ENCODE measurements around the gene RAP1GAP. TPM values are rescaled to one million over a fixed set of nuclear protein-coding genes. Genes with fewer than 3 reads are reported as not detected.

Gene RAP1GAP
- total RNA-seq, 2 experiments from 2014 or later = 1.3 to 1.6 TPM

DNA sequence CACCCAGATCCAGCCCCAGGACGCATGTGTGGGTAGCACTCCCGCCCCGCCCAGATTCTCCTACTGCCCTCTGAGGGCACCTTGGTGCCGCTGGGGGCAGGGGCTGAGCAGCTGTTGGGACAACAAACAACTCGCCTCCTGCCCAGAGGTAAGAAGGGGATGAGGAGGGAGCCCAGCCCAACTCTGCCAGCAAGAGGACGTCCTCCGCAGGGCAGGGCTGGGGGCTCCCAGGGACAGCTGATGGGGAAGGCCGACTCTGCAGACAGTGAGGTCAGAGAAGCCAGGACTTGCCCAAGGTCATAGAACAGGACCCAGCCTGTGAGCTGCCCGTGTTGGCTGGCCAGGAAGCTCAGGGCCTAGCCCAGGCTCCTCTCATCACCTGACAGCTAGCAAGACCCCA is 18.8 kb downstream of the RAP1GAP start:
- no peak for DNase-seq
- Mint-ChIP-seq H3K4me1 (ENCODE audit: low read depth) (peaks cover 8% of the 10 kb centered on the region), H3K36me3 (ENCODE audit: low read depth) (no peaks in the 10 kb centered on the region), H3K4me3 (no peak overlapping the region), H3K27me3 (peaks cover 27% of the 10 kb centered on the region), H3K27ac (no peak overlapping the region), H3K9me3 (no peaks in the 10 kb centered on the region)
- TF ChIP-seq, protein P1, sequence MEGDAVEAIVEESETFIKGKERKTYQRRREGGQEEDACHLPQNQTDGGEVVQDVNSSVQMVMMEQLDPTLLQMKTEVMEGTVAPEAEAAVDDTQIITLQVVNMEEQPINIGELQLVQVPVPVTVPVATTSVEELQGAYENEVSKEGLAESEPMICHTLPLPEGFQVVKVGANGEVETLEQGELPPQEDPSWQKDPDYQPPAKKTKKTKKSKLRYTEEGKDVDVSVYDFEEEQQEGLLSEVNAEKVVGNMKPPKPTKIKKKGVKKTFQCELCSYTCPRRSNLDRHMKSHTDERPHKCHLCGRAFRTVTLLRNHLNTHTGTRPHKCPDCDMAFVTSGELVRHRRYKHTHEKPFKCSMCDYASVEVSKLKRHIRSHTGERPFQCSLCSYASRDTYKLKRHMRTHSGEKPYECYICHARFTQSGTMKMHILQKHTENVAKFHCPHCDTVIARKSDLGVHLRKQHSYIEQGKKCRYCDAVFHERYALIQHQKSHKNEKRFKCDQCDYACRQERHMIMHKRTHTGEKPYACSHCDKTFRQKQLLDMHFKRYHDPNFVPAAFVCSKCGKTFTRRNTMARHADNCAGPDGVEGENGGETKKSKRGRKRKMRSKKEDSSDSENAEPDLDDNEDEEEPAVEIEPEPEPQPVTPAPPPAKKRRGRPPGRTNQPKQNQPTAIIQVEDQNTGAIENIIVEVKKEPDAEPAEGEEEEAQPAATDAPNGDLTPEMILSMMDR (IDR thresholded peaks at IDR 0.05) = no peak
- ChIA-PET CTCF (no interaction called here), POLR2A (no interaction called here)
- intact Hi-C loops (cut with micrococcal nuclease) = no loop called here
- no peak for ATAC-seq

DNA sequence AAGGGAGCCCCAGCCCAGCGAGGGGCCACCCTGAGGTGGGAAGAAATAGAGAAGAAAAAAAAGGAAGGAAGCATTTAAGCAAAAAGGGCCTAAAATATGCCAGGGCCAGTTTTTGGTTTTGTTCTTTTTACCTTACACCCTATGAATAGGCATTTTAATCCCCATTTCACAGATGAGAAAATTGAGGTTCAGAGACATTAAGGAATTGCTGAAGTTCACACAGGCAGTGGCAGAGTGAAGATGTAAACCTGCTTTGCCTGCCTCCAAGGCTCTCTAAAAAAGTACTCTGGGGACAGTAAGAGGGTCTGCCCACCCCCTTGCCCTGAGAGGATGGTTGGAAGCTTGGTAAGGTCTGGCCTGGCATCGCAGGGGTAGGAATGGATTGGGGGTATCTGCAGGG is 19.8 kb downstream of the RAP1GAP start:
- TF ChIP-seq, protein P1 (IDR thresholded peaks at IDR 0.05) = no peak
- no peak for DNase-seq
- Mint-ChIP-seq H3K27me3 (peaks cover 28% of the 10 kb centered on the region), H3K4me3 (no peak overlapping the region), H3K4me1 (ENCODE audit: low read depth) (peaks cover 8% of the 10 kb centered on the region), H3K9me3 (no peaks in the 10 kb centered on the region), H3K27ac (no peak overlapping the region), H3K36me3 (ENCODE audit: low read depth) (no peaks in the 10 kb centered on the region)
- intact Hi-C loops (cut with micrococcal nuclease) = no loop called here
- ATAC-seq = no peak
- ChIA-PET POLR2A (interaction anchor here (0.6 to 1.3 kb wide), 2 partner anchors 158 to 369 kb away, joined by 3 to 4 read pairs; no protein-coding TSS in a partner anchor), CTCF (no interaction called here)

DNA sequence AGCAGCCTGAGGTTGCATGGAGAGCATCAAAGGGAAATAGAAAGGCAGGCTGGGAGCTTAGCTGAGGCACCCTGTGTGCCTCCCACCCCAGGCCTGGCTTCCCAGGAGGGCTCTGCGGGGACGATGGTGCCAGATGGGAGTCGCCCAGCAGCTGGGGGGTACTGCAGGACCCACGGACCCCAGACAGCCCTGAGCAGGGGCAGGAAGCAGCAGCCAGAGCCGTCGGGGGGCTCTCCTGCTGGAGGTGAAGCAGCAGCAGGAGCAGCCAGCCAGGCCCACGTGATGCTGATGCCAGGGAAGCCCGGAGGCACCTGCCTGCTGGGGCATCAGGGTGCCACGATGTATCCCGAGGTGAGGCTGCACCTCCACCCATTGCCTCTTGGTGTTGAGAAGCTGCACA is 20.4 kb downstream of the RAP1GAP start:
- no peaks in the 10 kb centered on the region for H3K9me3 Mint-ChIP-seq
- TF ChIP-seq, protein P1 (IDR thresholded peaks at IDR 0.05) = no peak
- intact Hi-C loops (cut with micrococcal nuclease) = no loop called here
- no peak overlapping the region for H3K27ac Mint-ChIP-seq
- peaks cover 31% of the 10 kb centered on the region for H3K27me3 Mint-ChIP-seq
- ChIA-PET POLR2A (interaction anchor here (0.6 to 1.3 kb wide), 2 partner anchors 158 to 370 kb away, joined by 3 to 4 read pairs; no protein-coding TSS in a partner anchor), CTCF (no interaction called here)
- ATAC-seq (no peak), DNase-seq (no peak)
- H3K36me3 Mint-ChIP-seq (ENCODE audit: low read depth) = no peaks in the 10 kb centered on the region
- peaks cover 8% of the 10 kb centered on the region for H3K4me1 Mint-ChIP-seq (ENCODE audit: low read depth)
- H3K4me3 Mint-ChIP-seq = no peak overlapping the region

DNA sequence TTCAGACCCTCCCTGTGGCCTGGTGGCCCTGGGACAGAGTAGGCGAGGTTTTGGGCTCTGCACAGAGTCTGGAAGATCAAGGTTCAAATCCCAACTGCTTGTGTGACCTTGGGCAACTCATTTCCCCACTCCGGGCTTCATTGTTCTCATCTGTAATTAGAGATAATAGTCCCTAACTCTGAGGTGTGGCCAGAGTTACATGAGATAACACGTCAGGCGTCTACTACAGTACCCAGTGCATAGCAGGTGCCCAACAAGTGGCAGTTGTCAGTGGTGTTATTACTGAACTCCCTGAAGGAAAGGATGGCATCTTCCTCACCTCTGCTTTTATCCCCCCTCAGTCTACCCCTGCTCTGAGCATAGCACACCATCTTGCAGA is 20.8 kb downstream of the RAP1GAP start:
- no peak for DNase-seq
- no peaks in the 10 kb centered on the region for H3K9me3 Mint-ChIP-seq

More for the DNA sequence above, 20.8 kb downstream of the RAP1GAP start:
- Mint-ChIP-seq H3K4me3 (no peak overlapping the region), H3K4me1 (ENCODE audit: low read depth) (peaks cover 8% of the 10 kb centered on the region), H3K27ac (no peak overlapping the region), H3K27me3 (peaks cover 34% of the 10 kb centered on the region), H3K36me3 (ENCODE audit: low read depth) (no peaks in the 10 kb centered on the region)
- CTCF ChIA-PET = interaction anchor here (0.7 kb wide), 1 partner anchor 11 kb away, joined by 3 read pairs; no protein-coding TSS in a partner anchor
- no peak for ATAC-seq
- TF ChIP-seq, protein P1 (IDR thresholded peaks at IDR 0.05) = no peak
- intact Hi-C loops (cut with micrococcal nuclease) = no loop called here
- POLR2A ChIA-PET = interaction anchor here (0.6 kb wide), 1 partner anchor 157 kb away, joined by 3 read pairs; no protein-coding TSS in a partner anchor

All from activated CD8-positive, alpha-beta T cell treated with anti-CD3 and anti-CD28 coated beads for 36 hours (primary cell).